ENCODE measurements around the gene POU4F2.

GRCh38 chr4:146650034-146650433 is 11.3 kb downstream of the POU4F2 start:
- TF ChIP-seq CTCF (conservative IDR thresholded peaks at IDR 0.05; ENCODE audit: low read length) (no peak), EZH2phosphoT487 (IDR thresholded peaks at IDR 0.05; ENCODE audit: borderline replicate concordance) (no peak)

Measured in Loucy (cell line).